ENCODE results near the gene AGTRAP. TPM values are rescaled to one million over a fixed set of nuclear protein-coding genes. Genes with fewer than 3 reads are reported as not detected.

AGTRAP gene
- total and polyA plus RNA-seq, 12 donors = 23.4 to 104 (median 45.1) TPM

DNA sequence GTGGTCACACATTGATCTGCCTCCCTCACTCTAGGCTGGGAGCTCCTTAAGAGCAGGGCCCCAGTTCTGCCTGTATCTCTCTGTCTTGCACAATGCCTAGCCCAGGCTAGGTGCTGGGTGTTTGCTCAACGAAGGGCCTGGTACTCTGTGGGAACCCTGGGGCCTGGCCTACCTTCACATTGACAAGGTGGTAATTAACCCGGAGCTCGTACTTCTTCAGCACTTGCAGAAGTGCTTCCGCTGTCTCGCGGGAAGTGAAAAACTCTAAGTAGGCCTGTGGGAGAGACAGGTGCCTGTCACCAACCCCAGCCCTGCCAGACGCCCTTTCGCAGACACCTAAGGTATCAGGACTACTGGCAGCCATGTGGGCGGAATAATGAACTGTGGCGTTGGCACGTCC lies 56.2 kb downstream of the AGTRAP start:
- H3K4me3 ChIP-seq = no peak overlapping the region
- H3K36me3 ChIP-seq (replicated peaks in 1 of 2) = peaks cover 0 to 63% of the 10 kb centered on the region in 2 donors
- WGBS, 4 donors = 86 to 91% (median 89%) methylated on average over 7 to 11 of the region's 11 CpGs
- peak overlapping the region; percentile 63 to 96 (median 86) for H3K27ac ChIP-seq
- peaks cover 41 to 65% of the 10 kb centered on the region in 2 donors for H3K4me1 ChIP-seq (replicated peaks in 1 of 2)
- TF ChIP-seq POLR2A (IDR thresholded peaks at IDR 0.05) = no peak
- TF ChIP-seq, protein P1, sequence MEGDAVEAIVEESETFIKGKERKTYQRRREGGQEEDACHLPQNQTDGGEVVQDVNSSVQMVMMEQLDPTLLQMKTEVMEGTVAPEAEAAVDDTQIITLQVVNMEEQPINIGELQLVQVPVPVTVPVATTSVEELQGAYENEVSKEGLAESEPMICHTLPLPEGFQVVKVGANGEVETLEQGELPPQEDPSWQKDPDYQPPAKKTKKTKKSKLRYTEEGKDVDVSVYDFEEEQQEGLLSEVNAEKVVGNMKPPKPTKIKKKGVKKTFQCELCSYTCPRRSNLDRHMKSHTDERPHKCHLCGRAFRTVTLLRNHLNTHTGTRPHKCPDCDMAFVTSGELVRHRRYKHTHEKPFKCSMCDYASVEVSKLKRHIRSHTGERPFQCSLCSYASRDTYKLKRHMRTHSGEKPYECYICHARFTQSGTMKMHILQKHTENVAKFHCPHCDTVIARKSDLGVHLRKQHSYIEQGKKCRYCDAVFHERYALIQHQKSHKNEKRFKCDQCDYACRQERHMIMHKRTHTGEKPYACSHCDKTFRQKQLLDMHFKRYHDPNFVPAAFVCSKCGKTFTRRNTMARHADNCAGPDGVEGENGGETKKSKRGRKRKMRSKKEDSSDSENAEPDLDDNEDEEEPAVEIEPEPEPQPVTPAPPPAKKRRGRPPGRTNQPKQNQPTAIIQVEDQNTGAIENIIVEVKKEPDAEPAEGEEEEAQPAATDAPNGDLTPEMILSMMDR (IDR thresholded peaks at IDR 0.05) = no peak
- no peaks in the 10 kb centered on the region for H3K27me3 ChIP-seq
- no peaks in the 10 kb centered on the region for H3K9me3 ChIP-seq (replicated peaks in 1 of 3)
- peak in 1 of 7 donors; percentile 16 for DNase-seq
- intact Hi-C loops (cut with DNase I) = no loop called here

DNA sequence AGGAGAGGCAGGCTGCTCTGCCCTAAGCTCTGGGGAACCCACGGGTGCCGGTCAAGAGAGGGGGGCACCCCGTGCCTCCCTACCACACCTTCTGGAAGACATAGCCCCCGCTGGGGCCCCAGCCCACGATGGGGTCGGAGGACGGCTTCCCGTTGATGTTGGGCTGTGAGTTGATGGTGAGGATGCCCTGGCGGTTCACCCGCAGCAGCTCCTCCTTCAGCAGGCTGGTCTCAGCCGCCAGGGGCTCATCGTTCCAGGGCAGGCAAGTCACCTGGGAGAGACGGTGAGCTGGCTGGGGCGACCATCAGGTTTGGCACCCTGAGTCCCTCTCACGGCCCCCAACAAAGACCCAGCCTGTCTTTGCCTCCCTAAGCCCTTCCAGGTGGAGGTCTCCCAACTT lies 57.9 kb downstream of the AGTRAP start:
- Histone ChIP-seq H3K27me3 (no peaks in the 10 kb centered on the region), H3K4me3 (no peak overlapping the region), H3K4me1 (replicated peaks in 1 of 2) (peaks cover 29 to 63% of the 10 kb centered on the region in 2 donors), H3K27ac (peak overlapping the region in 2 of 5 donors; percentile 21 to 70), H3K9me3 (replicated peaks in 1 of 3) (no peaks in the 10 kb centered on the region), H3K36me3 (replicated peaks in 1 of 2) (peaks cover 0 to 71% of the 10 kb centered on the region in 2 donors)
- TF ChIP-seq, protein P1 (IDR thresholded peaks at IDR 0.05) = no peak
- no peak for TF ChIP-seq POLR2A (IDR thresholded peaks at IDR 0.05)
- intact Hi-C loops (cut with DNase I) = no loop called here
- DNase-seq = peak in 1 of 7 donors; percentile 15
- 93 to 100% (median 95%) methylated on average over 2 to 15 of the region's 15 CpGs for WGBS, 4 donors

DNA sequence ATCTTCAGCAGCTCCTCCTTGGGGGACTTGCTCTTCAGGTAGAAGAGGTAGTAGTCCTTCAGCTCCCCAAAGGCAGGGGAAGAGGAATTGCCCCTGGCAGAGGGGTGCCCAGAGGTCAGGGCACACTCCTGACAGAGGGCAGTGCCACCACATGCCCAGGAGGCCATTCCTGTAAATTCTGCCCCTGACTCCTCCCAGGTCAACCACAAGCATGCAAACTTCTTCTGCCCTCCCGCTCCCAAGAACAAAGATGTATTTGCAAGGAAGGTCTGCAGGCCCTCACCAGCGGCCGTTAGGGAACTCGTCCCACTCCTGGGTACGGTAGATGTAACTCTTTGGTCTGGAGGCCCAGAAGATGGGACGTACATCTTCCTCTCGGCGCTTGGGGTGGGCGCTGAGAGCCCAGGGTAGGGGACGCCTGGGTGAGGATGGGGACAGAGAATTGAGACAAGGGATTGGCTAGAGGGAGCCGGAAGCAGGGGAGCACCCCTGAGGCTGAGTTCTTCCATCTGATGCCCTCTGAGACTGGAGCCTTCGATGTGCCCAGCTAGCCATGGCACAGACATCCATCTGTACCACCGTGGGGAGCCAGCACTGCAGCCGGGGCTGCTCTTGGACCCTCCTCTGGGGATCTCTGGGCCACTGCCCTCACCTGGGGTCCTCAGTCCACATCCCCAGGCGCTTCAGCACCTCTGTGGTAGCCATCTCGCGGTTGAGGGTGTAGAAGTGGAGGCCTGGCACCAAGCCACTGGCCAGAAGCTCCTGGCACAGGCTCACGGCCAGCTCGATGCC lies 58.7 kb downstream of the AGTRAP start:
- no peaks in the 10 kb centered on the region for H3K27me3 ChIP-seq
- H3K4me3 ChIP-seq = no peak overlapping the region
- 86 to 94% (median 93%) methylated on average over 13 to 19 of the region's 19 CpGs for WGBS, 4 donors
- intact Hi-C loops (cut with DNase I) = no loop called here
- no peaks in the 10 kb centered on the region for H3K9me3 ChIP-seq (replicated peaks in 1 of 3)
- TF ChIP-seq POLR2A (IDR thresholded peaks at IDR 0.05) = no peak
- TF ChIP-seq, protein P1 (IDR thresholded peaks at IDR 0.05) = no peak
- peak overlapping the region in 2 of 5 donors; percentile 21 to 70 for H3K27ac ChIP-seq
- H3K36me3 ChIP-seq (replicated peaks in 1 of 2) = peaks cover 0 to 73% of the 10 kb centered on the region in 2 donors
- H3K4me1 ChIP-seq (replicated peaks in 1 of 2) = peaks cover 26 to 55% of the 10 kb centered on the region in 2 donors
- peak in 2 of 7 donors; percentile 35 to 36 for DNase-seq

DNA sequence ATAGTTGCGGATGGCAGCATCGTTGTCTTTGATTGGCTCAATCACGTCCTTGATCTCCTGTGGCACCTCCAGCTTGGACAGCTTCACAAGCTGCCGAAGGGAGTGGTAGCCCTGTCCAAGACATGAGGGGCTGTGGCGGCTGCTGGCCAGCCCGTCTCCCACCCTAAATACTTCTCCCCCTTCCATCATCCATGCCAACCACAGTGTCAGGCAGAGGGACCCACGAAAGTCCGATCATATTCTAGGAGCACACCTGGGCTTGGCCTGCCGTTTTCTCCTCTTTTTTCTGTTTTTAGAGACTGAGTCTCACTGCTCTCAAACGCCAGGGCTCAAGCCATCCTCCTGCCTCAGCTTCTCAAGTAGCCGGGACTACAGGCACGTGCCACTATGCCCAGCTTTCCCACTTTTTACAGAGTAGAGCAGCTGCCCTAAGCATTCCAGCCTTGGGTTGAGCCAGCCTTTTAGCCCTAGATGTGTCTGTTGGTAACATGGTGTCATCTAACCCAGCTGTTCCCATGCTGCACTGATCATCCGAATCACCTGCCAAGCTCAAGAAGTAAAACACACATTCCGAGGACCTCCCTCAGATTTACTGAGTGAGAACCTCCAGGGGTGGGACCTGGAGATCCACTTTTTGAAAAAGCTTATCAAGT lies 59.4 kb downstream of the AGTRAP start:
- Histone ChIP-seq H3K27me3 (no peaks in the 10 kb centered on the region), H3K9me3 (replicated peaks in 1 of 3) (no peaks in the 10 kb centered on the region), H3K4me1 (replicated peaks in 1 of 2) (peaks cover 19 to 49% of the 10 kb centered on the region in 2 donors), H3K36me3 (replicated peaks in 1 of 2) (peaks cover 0 to 73% of the 10 kb centered on the region in 2 donors), H3K4me3 (no peak overlapping the region), H3K27ac (peak overlapping the region in 2 of 5 donors; percentile 70 to 83)
- WGBS, 4 donors = 83 to 91% (median 85%) methylated on average over 9 to 14 of the region's 14 CpGs
- TF ChIP-seq, protein P1 (IDR thresholded peaks at IDR 0.05) = no peak
- TF ChIP-seq POLR2A (IDR thresholded peaks at IDR 0.05) = no peak
- intact Hi-C loops (cut with DNase I) = no loop called here
- DNase-seq = peak in 1 of 7 donors; percentile 11

All from adrenal gland (tissue), 12 donors.